Activated CD4-positive, CD25-positive, alpha-beta regulatory T cell treated with anti-CD3 and anti-CD28 coated beads, Interleukin-2, amount 50 U/mL, for 16 hours (primary cell): ENCODE results near the gene TBR1.

Source experiments
- DNase-seq: peaks from one replicate; pipeline ENCODE4 v3.0.0-alpha.2; 2020; ENCODE audit warnings: low read depth, low spot score

The TBR1 gene

GRCh38 chr2:161427664-161428587, 11.8 kb downstream of the TBR1 start:
- no peak for DNase-seq

- DNase-seq = no peak
These were observed 14.3 kb downstream of the TBR1 start for GRCh38 chr2:161430386-161430785.

GRCh38 chr2:161432107-161432506, 16.0 kb downstream of the TBR1 start:
- DNase-seq = no peak

DNA sequence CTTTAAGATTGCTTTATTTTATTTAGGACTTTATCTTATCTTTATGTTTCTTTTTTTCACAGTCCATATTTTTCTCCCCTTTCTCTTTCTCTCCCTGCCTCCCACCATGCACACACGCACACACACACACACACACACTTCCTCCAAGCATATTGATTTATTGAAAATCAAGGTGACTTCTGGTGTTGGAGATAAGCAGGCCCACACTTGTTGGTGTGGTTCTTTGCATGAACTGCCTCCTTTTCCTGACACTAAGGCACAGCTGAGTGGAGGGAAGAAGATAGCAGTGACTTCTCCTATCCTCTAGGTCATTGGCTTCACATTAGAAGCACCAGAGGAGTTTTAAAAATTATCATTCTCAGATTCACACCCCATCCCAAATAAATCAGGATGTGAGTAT, 18.0 kb downstream of the TBR1 start:
- DNase-seq = no peak

GRCh38 chr2:161436411-161436810, 20.3 kb downstream of the TBR1 start:
- no peak for DNase-seq

GRCh38 chr2:161438598-161438997, 22.5 kb downstream of the TBR1 start:
- no peak for DNase-seq

DNA sequence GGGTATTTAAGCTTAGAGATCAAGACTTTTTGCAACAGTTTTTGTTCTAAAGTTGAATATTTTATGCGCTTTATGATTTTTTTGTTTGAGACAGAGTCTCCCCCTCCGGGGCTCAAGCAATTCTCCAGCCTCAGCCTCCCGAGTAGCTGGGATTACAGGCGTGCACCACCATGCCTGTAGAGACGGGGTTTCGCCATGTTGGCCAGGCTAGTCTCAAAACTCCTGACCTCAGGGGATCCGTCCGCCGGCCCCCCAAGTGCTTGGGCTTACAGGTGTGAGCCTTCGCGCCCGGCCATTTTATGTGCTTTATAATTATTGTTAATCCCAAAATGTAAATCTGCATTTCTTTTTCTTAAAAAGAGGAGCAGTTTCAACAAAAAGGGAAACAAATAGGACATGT, 29.0 kb downstream of the TBR1 start:
- DNase-seq = no peak

DNA sequence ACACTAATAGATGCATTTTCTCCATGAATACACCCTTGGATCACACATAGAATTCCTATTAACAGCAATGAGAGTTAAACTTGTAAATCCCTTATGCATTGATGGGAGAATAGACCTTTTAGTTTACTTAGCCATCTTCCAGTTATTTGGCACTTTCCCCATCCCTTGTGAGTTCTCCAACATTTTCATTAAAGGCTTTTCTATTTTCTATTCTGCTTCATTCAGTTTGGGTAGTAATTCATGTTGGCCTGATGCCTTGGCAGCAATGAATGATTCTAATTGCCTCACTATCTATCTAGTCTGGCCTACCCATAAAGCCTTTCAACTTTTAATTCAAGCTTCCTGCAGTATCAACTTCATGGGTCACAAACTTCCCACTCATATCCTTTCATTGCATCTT, 32.3 kb downstream of the TBR1 start:
- DNase-seq = no peak

- no peak for DNase-seq
These were observed 55.5 kb downstream of the TBR1 start for GRCh38 chr2:161471631-161472030.

- DNase-seq = no peak
These were observed 58.8 kb downstream of the TBR1 start for GRCh38 chr2:161474920-161475319.
